Measurements from ENCODE around the gene TIMP2. TPM values are rescaled to one million over a fixed set of nuclear protein-coding genes. Genes with fewer than 3 reads are reported as not detected.
A peak's percentile ranks its signal among the peaks of the same experiment; 100 is the strongest.

The TIMP2 gene
- total and polyA plus RNA-seq, 2 of the 13 experiments (the other 11 are each of a cell fraction or from before 2014, with no cell fraction given) = 3.8 to 8.5 TPM

- no peak for DNase-seq (ENCODE audit: low spot score)
- Histone ChIP-seq H3K36me3 (replicated peaks in 1 of 2; ENCODE audit: control insufficient read depth in 1 of 2, insufficient read depth in 2 of 2, low read length in 2 of 2) (no peaks in the 10 kb centered on the region; a peak in 1 of 5 replicates), H4K20me1 (ENCODE audit: insufficient read depth, low read length) (no peaks in the 10 kb centered on the region), H2AFZ (ENCODE audit: low read length) (no peak overlapping the region), H3K4me2 (ENCODE audit: low read depth, low read length) (no peak overlapping the region), H3K79me2 (ENCODE audit: insufficient read depth, low read length) (no peaks in the 10 kb centered on the region), H3K9ac (ENCODE audit: insufficient read depth, low read depth, low read length) (no peak overlapping the region), H3K27me3 (ENCODE audit: control insufficient read depth in 1 of 2, insufficient read depth in 2 of 2, low read length in 2 of 2) (no peaks in the 10 kb centered on the region), H3K4me3 (replicated peaks in 1 of 3; ENCODE audit: insufficient read depth in 1 of 3, low read depth in 2 of 3, low read length in 3 of 3) (no peak overlapping the region), H3K27ac (ENCODE audit: extremely low read length, insufficient read depth, low read length) (no peak overlapping the region), H3K9me3 (ENCODE audit: low read length) (no peaks in the 10 kb centered on the region), H3K4me1 (ENCODE audit: insufficient read depth, low read length) (peaks cover 16% of the 10 kb centered on the region)
- FAIRE-seq = peak; percentile 12
- POLR2A ChIA-PET = no interaction called here
- no TSS peak for BruUV-seq (replicated peaks)
- intact Hi-C loops (cut with micrococcal nuclease; ENCODE audit: unreplicated experiment) = no loop called here
- in situ Hi-C loops (cut with HindIII; ENCODE audit: extremely low pct_ligation_motif_present, low pct_unique_long_range_greater_than_20kb) = no loop called here
- no peak for ATAC-seq
- 93% methylated on average over 10 of the region's 10 CpGs for WGBS (ENCODE audit: low lambda C conversion rate)
- TF ChIP-seq ZNF670 (CRISPR knock-in tag; IDR thresholded peaks at IDR 0.05; ENCODE audit: borderline replicate concordance) = no peak
- no peak for TF ChIP-seq AHDC1 (CRISPR knock-in tag; IDR thresholded peaks at IDR 0.05; ENCODE audit: borderline replicate concordance)
- TF ChIP-seq ZNF225 (CRISPR knock-in tag; IDR thresholded peaks at IDR 0.05) = no peak
- no peak for TF ChIP-seq ZNF883 (CRISPR knock-in tag; IDR thresholded peaks at IDR 0.05; ENCODE audit: not compliant biosample characterization)
- no peak for TF ChIP-seq EED (CRISPR knock-in tag; IDR thresholded peaks at IDR 0.05)
- TF ChIP-seq YEATS4 (CRISPR knock-in tag; IDR thresholded peaks at IDR 0.05; ENCODE audit: borderline replicate concordance) = no peak
- TF ChIP-seq CENPBD1 (CRISPR knock-in tag; IDR thresholded peaks at IDR 0.05; ENCODE audit: borderline replicate concordance, low read depth) = no peak
- TF ChIP-seq MXI1 (IDR thresholded peaks at IDR 0.05; ENCODE audit: borderline replicate concordance, low read depth, low read length) = no peak
- TF ChIP-seq RERE (CRISPR knock-in tag; IDR thresholded peaks at IDR 0.05; ENCODE audit: low read depth) = no peak
- TF ChIP-seq ZNF136 (CRISPR knock-in tag; IDR thresholded peaks at IDR 0.05; ENCODE audit: low read depth) = no peak
- TF ChIP-seq ZNF343 (CRISPR knock-in tag; IDR thresholded peaks at IDR 0.05) = no peak
- CTCF ChIA-PET (ENCODE audit: low intra/inter-chr PET ratio, low total read pairs) = no interaction called here
Observed at GRCh38 chr17:78888941-78889518, 36.2 kb downstream of the TIMP2 start.
